Measurements from ENCODE around the gene SGF29.

GRCh38 chr16:28521436-28521835 is 32.3 kb upstream of the SGF29 start:
- no peak for TF ChIP-seq USF2 (IDR thresholded peaks at IDR 0.05; ENCODE audit: low read depth, low read length)
- no peak for TF ChIP-seq CTCF (conservative IDR thresholded peaks at IDR 0.05; ENCODE audit: low read depth, low read length)
- TF ChIP-seq FOS (IDR thresholded peaks at IDR 0.05; ENCODE audit: low read depth, low read length): no peak
- no peak for TF ChIP-seq POLR2A (IDR thresholded peaks at IDR 0.05; ENCODE audit: low read depth, low read length)
- TF ChIP-seq ELK1 (IDR thresholded peaks at IDR 0.05; ENCODE audit: borderline replicate concordance, low read depth, low read length): no peak
- no peak for TF ChIP-seq NFE2L2 (IDR thresholded peaks at IDR 0.05; ENCODE audit: low read depth, low read length)
- TF ChIP-seq BHLHE40 (IDR thresholded peaks at IDR 0.05; ENCODE audit: low read depth, low read length): no peak
- TF ChIP-seq RAD21 (IDR thresholded peaks at IDR 0.05; ENCODE audit: low read length): no peak
- no peak for TF ChIP-seq MAZ (IDR thresholded peaks at IDR 0.05; ENCODE audit: borderline replicate concordance, low read depth, low read length)
- no peak for TF ChIP-seq MXI1 (IDR thresholded peaks at IDR 0.05; ENCODE audit: borderline replicate concordance, low read depth, low read length)
- no peak for TF ChIP-seq CEBPB (IDR thresholded peaks at IDR 0.05; ENCODE audit: low read depth, low read length)
- no peak for TF ChIP-seq CHD1 (IDR thresholded peaks at IDR 0.05; ENCODE audit: low read depth, low read length)
- TF ChIP-seq SMC3 (IDR thresholded peaks at IDR 0.05; ENCODE audit: low read depth, low read length): no peak

Measured in IMR-90 (cell line).